KMS-11 (cell line): ENCODE data around the gene NRAP.
"Not testable (repeated sequence)": the region's sequence is repeated elsewhere in the genome, so short reads cannot be mapped to it uniquely, and the experiment has no call there.

ENCODE experiments used
- H2AFZ ChIP-seq: fragments of 200-600 bp; sonication (generic); 2 replicates; pipeline ENCODE4 v1.6.1; 2016; ENCODE audit warnings: antibody characterized with exemption, mixed run types, low read depth
- H3K27ac ChIP-seq: fragments of 200-600 bp; sonication (generic); 2 replicates; pipeline ENCODE4 v1.6.1; 2016; ENCODE audit warnings: mild to moderate bottlenecking, mixed run types
- H3K27me3 ChIP-seq: fragments of 200-600 bp; sonication (generic); 2 replicates; pipeline ENCODE4 v1.6.1; 2017; ENCODE audit warnings: mild to moderate bottlenecking, low read depth, mixed run types, moderate library complexity; ENCODE audit not compliant: insufficient read depth
- H3K36me3 ChIP-seq: fragments of 200-600 bp; sonication (generic); 2 replicates; pipeline ENCODE4 v1.6.1; 2017; ENCODE audit warnings: mild to moderate bottlenecking, mixed run types; ENCODE audit not compliant: insufficient read depth
- H3K4me1 ChIP-seq: fragments of 200-600 bp; sonication (generic); 2 replicates; pipeline ENCODE4 v1.6.1; 2016; ENCODE audit warnings: mild to moderate bottlenecking, low read depth, mixed run types; ENCODE audit not compliant: poor library complexity, severe bottlenecking
- H3K4me2 ChIP-seq: fragments of 200-600 bp; sonication (generic); 2 replicates; pipeline ENCODE4 v1.7.0; 2016; ENCODE audit warnings: mild to moderate bottlenecking, mixed run types
- H3K4me3 ChIP-seq: fragments of 200-600 bp; sonication (generic); IDR thresholded peaks from 2 replicates; pipeline ENCODE4 v1.6.1; 2017; ENCODE audit warnings: low read depth, low read length, mixed read lengths; ENCODE audit not compliant: insufficient read depth
- H3K79me2 ChIP-seq: fragments of 200-600 bp; sonication (generic); 2 replicates; pipeline ENCODE4 v1.6.1; 2016; ENCODE audit warnings: low read depth, mixed run types; ENCODE audit not compliant: insufficient read depth
- H3K9ac ChIP-seq: fragments of 200-600 bp; sonication (generic); 2 replicates; pipeline ENCODE4 v1.6.1; 2016; ENCODE audit warnings: mild to moderate bottlenecking, mixed run types
- H4K20me1 ChIP-seq: fragments of 200-600 bp; sonication (generic); 2 replicates; pipeline ENCODE4 v1.6.1; 2016; ENCODE audit warnings: mild to moderate bottlenecking, mixed run types; ENCODE audit not compliant: insufficient read depth
- CTCF ChIP-seq: fragments of 200-600 bp; sonication (generic); conservative IDR thresholded peaks from 2 replicates; pipeline ENCODE4 v1.6.1; 2017; ENCODE audit warnings: low read depth, mild to moderate bottlenecking, antibody characterized with exemption, low read length, moderate library complexity, mixed read lengths

The NRAP gene

GRCh38 chr10:113661332-113661731, 2.5 kb downstream of the NRAP start:
- no peak overlapping the region for H3K27ac ChIP-seq
- H3K9ac ChIP-seq = no peak overlapping the region
- no peak for TF ChIP-seq CTCF
- H3K4me2 ChIP-seq = no peak overlapping the region
- H3K4me3 ChIP-seq = no peak overlapping the region
- no peak overlapping the region for H2AFZ ChIP-seq
- no peaks in the 10 kb centered on the region for H3K79me2 ChIP-seq
- H3K4me1 ChIP-seq = no peaks in the 10 kb centered on the region
- H3K27me3 ChIP-seq = no peaks in the 10 kb centered on the region
- no peaks in the 10 kb centered on the region for H3K36me3 ChIP-seq
- H4K20me1 ChIP-seq = no peaks in the 10 kb centered on the region

GRCh38 chr10:113657544-113657943, 6.3 kb downstream of the NRAP start:
- Histone ChIP-seq H3K27ac (no peak overlapping the region), H4K20me1 (no peaks in the 10 kb centered on the region), H3K4me1 (no peaks in the 10 kb centered on the region), H3K4me3 (no peak overlapping the region), H3K9ac (no peak overlapping the region), H2AFZ (no peak overlapping the region), H3K36me3 (no peaks in the 10 kb centered on the region), H3K27me3 (no peaks in the 10 kb centered on the region), H3K79me2 (no peaks in the 10 kb centered on the region), H3K4me2 (no peak overlapping the region)
- TF ChIP-seq CTCF = no peak

- Histone ChIP-seq H3K4me2 (no peak overlapping the region), H3K27me3 (no peaks in the 10 kb centered on the region), H3K4me1 (no peaks in the 10 kb centered on the region), H3K79me2 (no peaks in the 10 kb centered on the region), H3K9ac (no peak overlapping the region), H2AFZ (no peak overlapping the region), H3K4me3 (no peak overlapping the region), H4K20me1 (no peaks in the 10 kb centered on the region), H3K27ac (no peak overlapping the region), H3K36me3 (no peaks in the 10 kb centered on the region)
- no peak for TF ChIP-seq CTCF
Observed at GRCh38 chr10:113656896-113657295, 6.9 kb downstream of the NRAP start.

- H3K9ac ChIP-seq, H3K4me1 ChIP-seq: not testable (repeated sequence)
Observed at GRCh38 chr10:113652456-113652855, 11.4 kb downstream of the NRAP start.

GRCh38 chr10:113651898-113652297, 11.9 kb downstream of the NRAP start:
- no peak for TF ChIP-seq CTCF

More at GRCh38 chr10:113652456-113652855, 11.4 kb downstream of the NRAP start:
- H4K20me1 ChIP-seq, H3K4me2 ChIP-seq, H3K36me3 ChIP-seq, H3K27me3 ChIP-seq, H3K27ac ChIP-seq, H3K79me2 ChIP-seq, H3K4me3 ChIP-seq, H2AFZ ChIP-seq: not testable (repeated sequence)

More at GRCh38 chr10:113651898-113652297, 11.9 kb downstream of the NRAP start:
- H2AFZ ChIP-seq = no peak overlapping the region
- no peak overlapping the region for H3K4me2 ChIP-seq
- H3K27me3 ChIP-seq = no peaks in the 10 kb centered on the region
- H3K79me2 ChIP-seq = no peaks in the 10 kb centered on the region
- H4K20me1 ChIP-seq = no peaks in the 10 kb centered on the region
- H3K4me1 ChIP-seq = no peaks in the 10 kb centered on the region
- no peak overlapping the region for H3K9ac ChIP-seq
- no peak overlapping the region for H3K27ac ChIP-seq
- no peak overlapping the region for H3K4me3 ChIP-seq
- no peaks in the 10 kb centered on the region for H3K36me3 ChIP-seq
